DMS53 treated with DMSO at 0.1 percent for 48 hours (cell line): Measurements from ENCODE around the gene CDHR3.

Experiments used
- DNase-seq: peaks from one replicate; lab custom pipeline; 2025; ENCODE audit not compliant: unreplicated experiment; lab: John Stamatoyannopoulos, UW

CDHR3 gene

DNA sequence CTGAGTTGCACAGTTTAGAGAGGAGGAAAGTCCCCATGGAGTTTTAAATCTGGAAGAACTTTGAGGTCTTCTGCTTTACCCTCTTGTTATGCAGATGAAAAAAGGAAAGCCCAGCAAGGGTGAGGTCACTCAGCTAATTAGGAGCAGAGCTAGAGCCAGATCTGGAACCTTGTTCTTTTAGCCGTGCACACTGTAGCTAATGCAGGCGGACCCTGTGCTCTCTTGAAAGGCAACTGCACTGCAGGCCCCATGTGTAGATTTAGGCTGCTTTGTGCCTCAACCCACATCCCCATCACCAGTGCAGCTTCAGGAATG is 85.6 kb downstream of the CDHR3 start:
- DNase-seq: no peak

DNA sequence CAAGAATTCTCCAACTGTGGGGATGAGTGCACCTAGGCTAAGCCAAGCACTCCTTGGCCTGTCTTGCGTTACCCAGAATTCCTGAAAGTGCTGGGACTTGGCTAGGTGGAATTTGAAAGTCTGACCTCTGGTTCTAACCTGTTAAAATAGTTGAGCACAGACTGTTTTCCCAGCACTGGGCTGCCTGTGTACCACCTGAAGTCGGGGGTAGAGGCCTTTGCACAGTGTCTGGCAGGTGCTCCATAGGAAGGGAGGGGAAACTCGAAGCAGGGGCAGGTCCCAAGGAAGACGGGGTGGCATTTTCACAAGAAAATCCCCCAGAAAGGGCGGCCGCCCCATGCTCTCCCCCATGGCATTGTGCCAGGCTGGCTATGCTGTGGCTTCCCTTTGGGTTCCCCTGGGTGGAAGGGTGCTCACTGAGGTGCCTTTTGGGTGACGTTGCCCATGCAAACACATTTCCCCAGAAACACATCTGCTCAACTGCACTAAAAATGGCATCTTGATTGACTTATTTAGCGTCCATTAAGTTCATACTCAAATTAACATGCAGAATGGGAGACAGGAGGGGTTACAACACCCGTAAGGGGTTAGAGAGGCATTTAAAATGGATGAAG is 86.2 kb downstream of the CDHR3 start:
- no peak for DNase-seq

DNA sequence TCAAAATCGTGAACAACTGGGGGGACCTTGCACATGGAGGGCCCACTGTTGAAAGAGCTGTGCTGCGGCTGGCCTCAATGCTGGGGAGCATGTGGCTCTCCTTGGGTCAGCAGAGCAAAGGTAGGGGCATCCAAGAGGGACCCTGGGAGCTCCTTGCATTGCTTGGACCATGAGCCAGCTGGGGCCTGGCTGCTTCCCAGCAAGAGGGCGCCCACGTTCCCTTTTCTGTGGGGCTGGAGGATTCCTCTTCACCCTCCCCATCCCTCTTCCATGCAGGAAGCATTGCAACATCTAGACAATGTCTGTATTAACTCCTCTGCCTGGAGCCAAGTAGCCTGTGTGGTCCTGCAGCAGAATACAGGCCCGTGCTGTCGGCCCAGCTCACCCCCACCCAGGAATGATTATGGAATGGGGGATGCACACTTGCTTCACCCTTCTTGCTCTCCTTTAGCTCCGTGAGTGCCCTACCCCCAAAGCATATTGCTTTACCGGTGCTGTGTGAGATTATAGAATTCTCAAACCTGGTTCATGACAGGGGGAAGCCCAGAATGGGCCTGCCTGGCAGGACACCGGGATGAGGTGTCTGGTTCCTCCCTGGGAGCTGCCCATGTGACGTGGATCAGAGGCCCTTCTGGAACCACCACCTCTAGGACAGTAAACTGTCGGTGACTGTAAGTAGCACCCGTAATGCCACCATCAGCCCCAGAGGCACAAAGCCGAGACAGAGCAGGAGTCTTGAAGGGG is 87.1 kb downstream of the CDHR3 start:
- no peak for DNase-seq

DNA sequence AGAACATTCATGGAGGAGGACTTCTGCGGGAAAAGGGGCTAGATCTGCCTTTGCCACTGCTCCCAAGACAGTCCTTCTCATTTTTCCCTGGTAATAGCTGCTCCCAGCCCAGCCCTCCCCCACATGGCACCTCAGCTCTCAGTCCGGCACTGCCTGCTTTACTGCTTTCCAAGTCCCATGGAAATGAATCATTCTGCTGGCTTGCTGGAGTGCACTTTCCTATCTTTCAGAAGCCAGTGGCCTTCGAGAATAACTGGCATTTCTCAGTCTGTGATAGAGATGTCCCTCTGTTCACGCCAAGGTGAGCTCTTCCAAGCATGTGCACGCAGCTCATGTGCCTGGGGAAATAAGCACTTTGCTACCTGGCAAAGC is 87.7 kb downstream of the CDHR3 start:
- DNase-seq: no peak

DNA sequence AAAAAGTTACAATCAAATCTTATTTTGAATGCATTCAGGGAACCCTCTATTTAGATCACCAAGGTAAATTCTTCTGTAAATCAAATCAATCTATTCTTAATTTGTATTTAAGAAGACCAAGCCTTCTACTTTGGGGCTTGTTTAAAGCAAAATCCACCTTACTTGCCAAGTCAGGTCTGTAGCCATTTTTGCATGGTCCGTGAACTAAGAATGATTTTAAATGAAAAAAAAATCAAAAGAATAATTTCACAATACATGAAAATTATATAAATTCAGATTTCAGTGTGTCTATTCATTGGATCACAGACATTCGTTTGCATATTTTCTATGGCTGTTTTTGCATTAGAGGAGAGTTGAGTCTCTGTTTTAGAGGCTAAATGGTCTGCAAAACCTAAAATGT is 89.6 kb downstream of the CDHR3 start:
- DNase-seq: no peak

DNA sequence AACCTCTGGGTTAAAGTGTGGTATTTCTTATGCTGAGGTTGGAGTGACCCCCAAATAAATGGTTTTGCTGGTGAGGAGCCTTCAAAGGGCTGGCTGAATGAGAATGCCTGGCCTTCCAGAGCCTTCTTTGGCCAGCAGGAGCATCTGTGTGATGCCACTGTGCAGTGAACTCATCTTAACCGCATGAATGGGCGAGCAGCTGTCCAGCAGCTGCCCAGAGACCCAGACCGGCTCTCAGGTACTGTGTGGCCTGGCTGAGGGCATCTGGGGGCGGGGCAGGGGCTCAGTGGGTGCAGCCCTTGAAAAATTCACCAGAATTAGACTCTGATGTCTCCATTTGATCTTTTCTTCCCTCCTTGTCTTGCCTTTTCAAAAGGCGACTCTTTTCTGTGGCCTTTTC is 90.0 kb downstream of the CDHR3 start:
- DNase-seq: no peak

DNA sequence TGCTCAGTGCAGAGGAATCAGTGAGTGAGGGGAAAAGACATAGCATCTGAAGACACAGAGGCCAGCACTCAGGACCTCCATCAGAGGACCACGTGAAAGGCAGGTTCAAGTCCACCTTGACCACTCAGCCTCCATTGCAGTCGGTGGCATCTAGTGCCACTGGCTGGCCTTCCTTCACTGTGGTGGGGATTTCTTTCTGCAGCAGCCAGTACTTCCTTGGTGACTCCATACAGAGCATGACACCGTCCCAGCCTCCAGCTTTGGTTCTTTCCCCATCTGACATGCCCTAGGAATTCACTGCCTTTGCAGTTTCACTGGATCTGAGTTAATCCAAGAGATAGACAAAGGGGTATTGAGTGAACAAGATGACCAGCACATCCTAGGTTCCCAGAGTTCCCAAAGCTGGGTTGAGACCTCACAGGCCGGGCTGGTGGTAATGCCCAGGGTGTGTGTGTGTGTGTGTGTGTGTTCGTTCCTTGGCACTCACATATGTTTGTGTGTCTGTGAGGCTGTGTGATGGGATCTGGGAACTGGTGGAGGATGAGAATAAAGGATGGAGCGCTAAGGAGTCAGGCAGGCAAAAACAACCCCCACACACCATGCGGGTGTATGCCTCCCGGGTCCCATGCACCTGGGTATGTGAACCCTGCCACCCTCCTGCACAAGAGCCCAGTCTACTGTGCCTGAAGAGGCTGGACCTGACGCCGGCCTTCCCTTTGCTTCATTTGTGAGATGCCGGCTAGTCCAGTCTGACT is 91.3 kb downstream of the CDHR3 start:
- DNase-seq: no peak

DNA sequence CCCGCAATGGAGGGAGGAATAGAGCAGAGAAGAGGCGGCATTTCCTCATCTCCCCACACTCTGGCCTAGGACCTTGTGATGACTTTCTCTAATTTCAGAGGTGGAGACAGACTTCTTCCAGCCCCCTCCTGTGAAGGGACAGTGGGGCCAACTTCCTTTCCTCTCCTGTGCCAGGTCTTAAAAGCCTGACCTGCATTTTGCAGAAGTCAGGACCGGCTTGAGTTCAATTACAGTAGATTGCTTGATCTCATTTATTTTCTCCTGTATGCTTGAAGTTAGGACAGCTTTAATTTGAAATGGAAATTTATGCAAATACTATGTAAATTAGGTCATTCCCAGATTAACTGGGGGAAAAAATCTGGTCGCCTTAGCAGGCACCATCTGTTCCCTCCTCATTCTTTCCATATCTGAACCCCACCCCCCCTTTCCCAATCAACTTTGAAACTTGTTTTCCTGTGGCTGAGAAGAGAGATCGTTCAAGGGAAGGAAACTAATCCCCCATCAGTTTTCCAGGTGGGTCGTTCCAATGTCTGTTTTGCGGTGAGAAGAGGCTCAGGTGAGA is 92.0 kb downstream of the CDHR3 start:
- DNase-seq: no peak

DNA sequence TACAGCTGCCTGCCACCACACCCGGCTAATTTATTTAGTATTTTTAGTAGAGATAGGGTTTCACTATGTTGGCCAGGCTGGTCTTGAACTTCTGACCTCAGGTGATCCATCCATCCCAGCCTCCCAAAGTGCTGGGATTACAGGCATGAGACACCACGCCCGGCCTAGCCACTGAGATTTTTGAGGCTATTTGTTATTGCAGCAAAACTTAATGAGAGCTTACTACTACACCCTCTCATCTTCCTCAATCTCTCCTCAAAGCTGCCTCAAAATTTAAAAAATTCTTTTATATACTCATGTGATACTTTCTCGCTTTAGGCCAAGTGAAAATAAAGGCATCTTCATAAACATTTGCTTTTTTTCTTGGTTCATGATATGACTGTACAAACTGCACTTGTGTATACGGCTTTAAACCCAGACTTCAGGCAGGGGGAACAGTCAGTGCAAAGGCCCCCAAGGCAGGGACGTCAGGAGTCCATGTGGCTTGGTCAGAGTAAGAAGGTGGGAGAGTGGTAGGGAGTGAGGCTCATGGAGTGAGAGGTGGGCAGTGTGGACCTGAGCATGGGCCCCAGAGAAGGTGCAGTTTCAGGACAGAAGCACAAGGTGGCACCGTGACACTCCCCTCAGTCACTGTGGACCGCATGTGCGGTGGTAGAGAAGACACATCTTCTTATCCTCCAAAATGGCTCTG is 93.6 kb downstream of the CDHR3 start:
- DNase-seq: peak; percentile 80

DNA sequence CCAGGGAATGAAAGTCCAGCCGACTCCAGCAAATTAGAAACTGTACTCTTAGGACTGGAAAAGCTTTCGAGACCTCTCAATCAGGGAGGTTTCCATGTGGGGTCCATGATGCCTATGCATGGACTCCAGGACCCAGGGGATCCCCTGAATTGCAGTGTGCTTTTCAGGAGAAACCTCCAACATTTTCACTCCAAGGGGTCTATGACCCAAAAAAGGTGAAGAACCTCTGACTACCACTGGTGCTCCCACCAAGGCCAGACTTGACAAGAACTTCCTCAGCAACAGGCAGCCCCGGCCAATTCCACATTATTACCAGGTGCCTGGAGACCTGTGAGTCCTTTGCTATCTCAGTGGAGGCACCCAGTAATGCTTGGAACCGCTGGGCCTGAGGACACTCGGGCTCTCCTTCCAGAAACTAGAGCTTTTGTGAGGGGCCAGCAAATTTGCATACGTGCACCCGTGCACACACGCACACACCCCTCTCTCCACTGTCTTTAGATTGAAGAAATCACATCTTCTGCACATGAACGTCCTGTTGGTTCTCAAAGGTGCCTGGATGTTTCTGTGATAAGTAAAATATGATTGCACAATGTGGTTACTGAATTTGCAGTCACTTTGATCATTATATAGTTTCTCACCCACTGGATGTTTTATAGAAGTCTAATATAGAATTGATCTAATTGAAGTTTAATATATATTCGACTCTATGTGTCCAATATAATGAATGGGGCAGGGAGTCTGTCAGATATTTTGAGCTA is 94.3 kb downstream of the CDHR3 start:
- no peak for DNase-seq

DNA sequence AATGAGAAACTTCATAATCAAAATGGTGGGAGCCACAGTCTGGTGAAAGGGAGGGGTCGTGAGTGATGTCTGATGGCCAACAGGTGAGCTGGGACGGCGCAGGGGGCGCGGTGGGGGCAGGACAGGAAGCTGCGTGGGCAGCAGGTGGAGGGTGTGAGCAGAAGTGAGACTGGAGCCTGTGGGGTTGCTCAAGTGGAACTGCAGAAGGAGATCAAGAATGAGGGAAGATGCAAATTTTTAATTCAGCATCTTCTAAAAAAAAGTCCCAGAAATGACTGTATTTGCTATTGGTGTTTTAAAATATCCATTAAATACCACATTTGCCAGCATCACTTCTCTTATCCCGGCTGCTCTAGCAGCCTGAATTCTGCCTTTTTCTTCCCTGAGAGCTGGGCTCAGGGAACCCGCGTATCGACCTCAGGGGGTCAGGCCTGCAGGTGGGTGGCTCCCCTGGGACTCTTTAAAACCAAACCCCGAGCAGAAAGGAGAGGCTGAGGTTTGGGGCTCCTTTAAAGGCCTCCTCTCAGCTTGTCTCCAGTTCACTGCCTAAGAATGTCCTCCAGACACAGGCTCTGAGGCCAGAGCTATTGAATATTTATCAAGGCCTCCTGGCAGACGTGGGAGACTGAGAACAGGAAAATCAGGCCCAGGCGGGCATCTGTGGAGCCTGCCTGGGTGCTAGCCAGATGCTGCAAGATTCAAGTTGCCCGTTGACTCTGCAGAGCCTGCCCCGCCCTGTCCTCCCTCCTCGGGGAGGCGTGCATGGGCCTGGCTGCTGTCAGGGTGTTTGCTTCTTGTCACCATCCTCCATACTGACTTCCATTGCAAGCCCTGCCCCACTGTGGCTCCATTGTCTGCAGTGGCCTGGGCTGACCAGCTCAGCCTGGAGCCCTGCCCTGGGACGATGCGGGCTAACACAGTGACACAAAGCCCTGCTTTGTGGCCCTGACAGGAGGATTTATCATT is 95.2 kb downstream of the CDHR3 start:
- DNase-seq: no peak

DNA sequence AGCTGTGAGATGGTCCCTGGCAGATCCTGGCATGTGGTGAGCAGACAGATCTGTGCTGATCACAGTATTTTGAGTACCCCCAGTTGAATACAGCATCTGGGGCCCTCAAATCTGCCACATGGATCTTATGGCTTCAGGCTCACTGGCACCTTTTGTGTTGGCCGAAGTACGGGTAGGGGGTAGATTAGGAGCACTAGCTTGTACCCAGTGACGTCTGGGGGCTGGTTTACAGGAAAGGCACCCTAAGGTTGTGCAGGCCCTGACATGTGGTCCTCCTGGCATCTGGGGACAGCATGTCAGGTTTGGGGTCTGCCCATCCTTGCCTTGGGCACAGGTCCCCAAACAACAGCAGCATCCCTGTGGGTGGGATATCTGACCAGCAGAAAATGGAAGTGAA is 95.9 kb downstream of the CDHR3 start:
- no peak for DNase-seq

DNA sequence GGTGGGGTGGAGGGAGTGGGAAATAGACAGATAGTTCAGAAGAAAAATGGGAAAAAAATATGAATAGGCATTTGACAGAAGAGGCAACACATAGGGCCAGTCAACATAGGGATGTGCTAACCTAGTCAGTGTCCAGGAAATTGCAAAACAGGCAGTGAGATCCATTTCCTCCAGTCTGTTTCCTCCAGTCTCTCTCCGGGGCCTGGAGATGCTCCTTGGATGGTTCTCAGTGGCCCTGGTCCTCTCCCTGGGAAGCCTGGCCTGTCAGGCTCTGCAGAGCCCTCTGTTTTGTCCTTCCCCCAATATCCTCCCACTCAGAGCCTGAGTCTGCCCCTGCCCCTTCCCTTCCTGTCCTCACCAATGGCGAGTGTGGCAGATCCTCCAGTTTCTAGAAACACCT is 96.5 kb downstream of the CDHR3 start:
- no peak for DNase-seq

DNA sequence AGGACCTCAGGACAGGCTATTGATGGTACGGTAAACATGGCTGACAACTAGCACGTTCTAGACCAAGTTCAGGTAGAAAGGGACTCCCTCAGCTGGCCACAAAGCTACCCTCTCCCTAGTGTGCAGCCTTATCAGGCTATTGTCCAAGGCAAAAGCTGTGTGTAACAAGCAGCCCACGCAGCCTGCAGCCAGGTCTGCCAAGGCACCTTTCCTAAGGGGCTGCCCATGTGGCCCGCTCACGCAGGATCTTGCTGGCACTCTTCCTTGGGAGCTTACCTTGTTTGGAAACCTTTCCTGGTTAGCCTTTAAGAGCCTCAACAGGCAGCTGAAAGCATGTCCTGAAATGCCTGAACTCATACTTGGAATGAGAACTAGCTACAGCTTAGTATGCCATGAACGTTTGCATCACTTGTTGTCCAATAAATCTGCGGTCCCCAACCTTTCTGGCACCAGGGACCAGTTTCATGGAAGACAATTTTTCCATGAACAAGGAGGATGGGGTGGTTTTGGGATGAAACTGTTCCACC is 97.4 kb downstream of the CDHR3 start:
- DNase-seq: no peak

DNA sequence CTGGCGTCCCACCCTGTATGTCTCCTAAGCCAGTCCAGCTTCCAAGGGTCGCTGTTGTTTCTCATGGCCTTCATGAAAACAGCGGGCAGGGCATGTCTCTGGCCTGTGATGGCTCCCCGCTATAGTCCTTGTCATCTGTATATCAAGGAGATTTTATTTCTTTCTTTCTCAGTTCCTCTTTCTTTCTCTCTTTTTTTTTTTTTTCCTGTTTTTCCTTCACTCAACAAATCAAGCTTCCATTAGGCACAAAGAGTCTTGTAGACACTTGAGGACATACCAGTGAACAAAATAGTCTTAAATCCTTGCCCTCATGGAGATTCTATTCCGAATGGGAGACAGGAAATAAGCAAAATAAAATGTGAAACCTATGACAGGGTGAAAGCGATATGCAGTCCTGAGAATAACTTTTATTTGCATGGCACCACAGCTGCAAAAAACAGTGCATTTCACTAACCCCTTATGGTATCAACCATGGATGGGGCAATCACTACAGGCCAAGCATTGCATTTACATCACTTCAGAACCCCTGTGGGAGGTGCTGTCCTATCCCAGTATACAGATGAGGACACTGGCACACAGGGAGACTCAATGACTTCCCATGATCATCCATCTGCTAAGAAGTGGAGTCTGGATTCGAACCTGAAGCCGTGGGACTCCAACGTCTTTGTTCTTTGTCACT is 98.4 kb downstream of the CDHR3 start:
- no peak for DNase-seq

DNA sequence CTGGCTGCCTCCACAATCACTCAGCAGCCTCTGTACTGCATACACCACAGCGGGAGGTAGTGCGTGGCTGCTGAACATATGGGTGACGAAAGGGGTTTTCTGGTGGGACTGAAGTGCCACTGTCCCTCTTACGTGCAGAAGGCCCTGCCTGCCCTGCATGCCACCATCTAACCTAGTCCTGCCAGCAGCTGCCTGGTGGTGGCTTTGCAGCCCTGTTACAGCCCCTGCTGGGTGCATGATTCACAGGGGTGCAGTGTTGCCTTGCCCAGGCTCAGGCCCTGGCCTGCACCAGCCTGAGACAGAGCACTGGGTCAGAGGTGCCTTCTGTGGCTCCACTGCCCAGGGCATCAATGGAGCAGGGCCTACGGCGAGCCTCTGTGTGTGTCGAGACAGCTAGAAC is 98.9 kb downstream of the CDHR3 start:
- no peak for DNase-seq

DNA sequence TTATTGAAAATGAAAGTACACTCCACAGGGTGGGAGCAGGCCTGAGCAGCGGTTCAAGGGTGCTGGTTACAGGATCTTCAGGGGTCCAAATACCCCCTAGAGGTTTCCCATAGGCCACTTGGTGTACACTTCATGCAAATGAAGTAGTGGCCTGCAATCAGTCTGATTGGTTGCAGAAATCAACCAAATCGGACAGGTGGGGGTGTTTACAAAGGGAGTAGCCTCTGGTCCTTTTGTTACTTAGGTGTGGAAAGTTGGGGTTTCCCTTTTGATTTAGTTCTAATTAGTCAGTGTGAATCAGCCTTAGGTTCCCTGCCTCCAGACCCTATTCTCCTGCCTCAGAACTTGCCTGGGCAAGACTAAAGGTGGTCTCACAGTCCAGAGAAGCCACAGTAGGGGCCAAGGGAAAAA is 99.5 kb downstream of the CDHR3 start:
- DNase-seq: no peak

DNA sequence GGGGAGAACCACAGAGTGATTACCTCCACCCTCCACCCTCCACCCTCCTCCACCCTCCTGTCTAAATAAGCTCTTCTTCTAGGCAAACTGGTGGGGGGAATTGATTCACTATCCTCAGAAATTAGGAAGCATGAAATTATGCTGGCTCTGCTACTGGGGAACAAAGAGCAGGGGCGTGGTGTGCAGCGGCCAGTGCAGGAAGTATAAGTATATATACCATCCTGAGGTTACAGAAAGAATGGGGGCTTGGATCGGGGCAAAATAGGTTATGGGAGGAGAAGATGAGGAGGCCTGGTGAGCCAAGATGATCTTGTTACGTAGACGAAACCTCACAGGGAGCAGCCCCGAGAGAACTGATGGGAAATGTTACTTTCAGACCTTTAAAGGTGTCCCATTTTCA is 100.0 kb downstream of the CDHR3 start:
- no peak for DNase-seq

DNA sequence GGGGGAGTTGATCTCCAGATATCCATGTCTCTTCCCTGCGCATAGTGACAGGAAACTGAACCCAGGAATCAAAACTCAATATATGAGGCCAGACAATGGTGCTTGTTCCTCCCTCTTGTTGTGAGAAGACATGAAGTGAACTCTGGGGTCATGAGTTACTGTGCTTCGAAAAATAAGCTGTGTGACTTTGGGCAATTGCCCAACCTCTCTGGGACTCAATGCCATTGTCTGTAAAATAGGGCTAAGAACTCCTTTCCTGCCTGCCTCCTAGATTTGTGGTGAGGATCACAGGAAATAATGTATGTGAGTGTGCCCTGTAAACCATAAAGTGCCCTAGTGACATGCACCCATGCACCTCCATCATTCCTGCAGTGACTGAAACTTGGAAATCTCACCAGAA is 100.6 kb downstream of the CDHR3 start:
- no peak for DNase-seq
